Esophagus muscularis mucosa (tissue), 4 donors: Measurements from ENCODE around the gene IQCH. TPM values are rescaled to one million over a fixed set of nuclear protein-coding genes. Genes with fewer than 3 reads are reported as not detected.
"Not testable (repeated sequence)": the region's sequence is repeated elsewhere in the genome, so short reads cannot be mapped to it uniquely, and the experiment has no call there.

Experiments
- DNase-seq: peaks from one replicate; pipeline ENCODE4 v3.0.0-alpha.2; 2017; ENCODE audit errors: extremely low spot score
- H3K27ac ChIP-seq, 4 donors: fragments of 200-600 bp; sonication (generic); replicated peaks in 1 of 4; 1 replicate in 3 of 4; 2 replicates in 1 of 4; pipeline ENCODE4 v1.5.1; 2016 to 2019; ENCODE audit warnings: mild to moderate bottlenecking in 1 of 4
- H3K27me3 ChIP-seq, 4 donors: fragments of 200-600 bp; sonication (generic); one replicate each; pipeline versions ENCODE4 v1.5.1 to v1.6.0; 2016 to 2019
- H3K36me3 ChIP-seq, 4 donors: fragments of 200-600 bp; sonication (generic); one replicate each; pipeline ENCODE4 v1.5.1; 2016 to 2019
- H3K4me1 ChIP-seq, 4 donors: fragments of 200-600 bp; sonication (generic); one replicate each; pipeline ENCODE4 v1.5.1; 2016 to 2019
- H3K4me3 ChIP-seq, 4 donors: fragments of 200-600 bp; sonication (generic); 1 replicate in 2 of 4; 2 replicates in 2 of 4; pipeline ENCODE4 v1.5.1; 2016 to 2019; ENCODE audit warnings: mild to moderate bottlenecking in 4 of 4, moderate library complexity in 1 of 4
- H3K9me3 ChIP-seq, 4 donors: fragments of 200-600 bp; sonication (generic); 1 replicate in 3 of 4; 2 replicates in 1 of 4; pipeline ENCODE4 v1.5.1; 2016 to 2019
- EP300 ChIP-seq: sonication (generic); formaldehyde crosslinking; IDR thresholded peaks from one replicate; pipeline ENCODE4 v1.6.1; 2017; ENCODE audit warnings: antibody characterized with exemption
- POLR2A ChIP-seq: fragments of 450-650 bp; IDR thresholded peaks from one replicate; pipeline ENCODE4 v1.6.1; 2017; ENCODE audit warnings: antibody characterized with exemption, moderate library complexity, mild to moderate bottlenecking, low read depth
- POLR2AphosphoS5 ChIP-seq, 2 donors: sonication (generic); formaldehyde crosslinking; IDR thresholded peaks; one replicate each; pipeline ENCODE4 v1.6.1; 2017; ENCODE audit warnings: antibody characterized with exemption in 2 of 2
- WGBS: methylation state at CpG from one replicate; pipeline ENCODE4 v1.1.5; 2018; 5-methylcytosine and 5-hydroxymethylcytosine counted together
- intact Hi-C: fragments of 100-400 bp; cut with DNase I; formaldehyde crosslinking; loops from one replicate; pipeline ENCODE4 v1.15.1; 2023
- total RNA-seq, 4 donors: library from RNA; depleted of rRNA; stranded (reverse); fragments of >200 nt; gene quantifications; one replicate each; pipeline versions ENCODE4 v1.1.0 to v1.2.1, GENCODE V29; 2016
- TF ChIP-seq, protein P1 (sequence below), 3 experiments: fragments of 200-600 bp in 2 of 3; fragments of 450-650 bp in 1 of 3; sonication (generic) in 2 of 3; IDR thresholded peaks; one replicate each; pipeline ENCODE4 v1.5.1; 2017 to 2019; ENCODE audit warnings: antibody characterized with exemption in 3 of 3, mild to moderate bottlenecking in 2 of 3, moderate library complexity in 1 of 3

Gene IQCH
- total RNA-seq, 4 donors from 2014 or later = 0.58 to 2.4 (median 1.2) TPM

DNA sequence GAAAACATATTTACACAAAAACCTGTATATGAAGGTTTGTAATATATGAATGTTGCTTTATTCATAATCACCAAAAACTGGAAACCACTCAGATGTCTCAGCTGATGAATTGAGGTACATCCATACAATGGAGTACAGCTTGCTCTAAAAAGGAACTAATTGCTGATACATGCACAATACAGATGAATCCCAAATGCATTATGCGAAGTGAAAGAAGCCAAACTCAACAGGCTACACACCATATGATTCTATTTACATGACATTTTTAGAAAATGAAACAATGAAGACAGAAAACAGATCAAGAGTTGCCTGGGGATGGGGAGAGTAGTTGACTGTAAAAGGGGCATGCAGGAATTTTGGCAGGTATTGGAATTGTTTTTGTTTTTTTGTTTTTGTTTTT lies 95.5 kb downstream of the IQCH start:
- intact Hi-C loops = no loop called here
- H3K27me3 ChIP-seq = no peaks in the 10 kb centered on the region
- no peak for DNase-seq
- no peaks in the 10 kb centered on the region for H3K4me1 ChIP-seq
- peaks cover 0 to 30% (median 15%) of the 10 kb centered on the region in 4 donors for H3K9me3 ChIP-seq
- 83% methylated on average over 1 of the region's 1 CpG for WGBS
- no peaks in the 10 kb centered on the region for H3K36me3 ChIP-seq
- H3K4me3 ChIP-seq = no peak overlapping the region
- no peak overlapping the region for H3K27ac ChIP-seq
- no peak for TF ChIP-seq POLR2AphosphoS5 (IDR thresholded peaks at IDR 0.05)
- TF ChIP-seq, protein P1, sequence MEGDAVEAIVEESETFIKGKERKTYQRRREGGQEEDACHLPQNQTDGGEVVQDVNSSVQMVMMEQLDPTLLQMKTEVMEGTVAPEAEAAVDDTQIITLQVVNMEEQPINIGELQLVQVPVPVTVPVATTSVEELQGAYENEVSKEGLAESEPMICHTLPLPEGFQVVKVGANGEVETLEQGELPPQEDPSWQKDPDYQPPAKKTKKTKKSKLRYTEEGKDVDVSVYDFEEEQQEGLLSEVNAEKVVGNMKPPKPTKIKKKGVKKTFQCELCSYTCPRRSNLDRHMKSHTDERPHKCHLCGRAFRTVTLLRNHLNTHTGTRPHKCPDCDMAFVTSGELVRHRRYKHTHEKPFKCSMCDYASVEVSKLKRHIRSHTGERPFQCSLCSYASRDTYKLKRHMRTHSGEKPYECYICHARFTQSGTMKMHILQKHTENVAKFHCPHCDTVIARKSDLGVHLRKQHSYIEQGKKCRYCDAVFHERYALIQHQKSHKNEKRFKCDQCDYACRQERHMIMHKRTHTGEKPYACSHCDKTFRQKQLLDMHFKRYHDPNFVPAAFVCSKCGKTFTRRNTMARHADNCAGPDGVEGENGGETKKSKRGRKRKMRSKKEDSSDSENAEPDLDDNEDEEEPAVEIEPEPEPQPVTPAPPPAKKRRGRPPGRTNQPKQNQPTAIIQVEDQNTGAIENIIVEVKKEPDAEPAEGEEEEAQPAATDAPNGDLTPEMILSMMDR (IDR thresholded peaks at IDR 0.05) = no peak
- TF ChIP-seq POLR2A = no peak
- no peak for TF ChIP-seq EP300

DNA sequence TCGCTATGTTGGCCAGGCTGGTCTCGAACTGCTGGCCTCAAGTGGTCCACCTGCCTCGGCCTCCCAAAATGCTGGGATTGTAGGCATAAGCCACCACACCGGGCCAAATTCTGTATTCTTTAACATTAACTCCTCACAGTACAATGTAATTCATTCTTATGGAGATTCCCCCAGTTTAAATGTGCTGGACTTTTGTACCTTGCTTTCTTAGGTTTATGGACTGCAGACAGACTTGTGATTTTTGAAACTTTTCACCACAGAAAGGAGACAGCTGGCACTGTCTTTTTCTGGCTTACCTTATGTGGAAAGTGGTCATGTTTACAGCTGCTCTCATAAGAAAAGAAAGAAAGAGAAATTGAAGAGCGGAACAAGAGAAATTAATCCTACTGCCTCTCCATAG lies 103.8 kb downstream of the IQCH start:
- intact Hi-C loops = no loop called here
- Histone ChIP-seq H3K9me3 (peaks cover 0 to 2% (median under 1%) of the 10 kb centered on the region in 4 donors), H3K36me3 (no peaks in the 10 kb centered on the region), H3K27ac (no peak overlapping the region), H3K4me3 (no peak overlapping the region), H3K27me3 (no peaks in the 10 kb centered on the region), H3K4me1 (no peaks in the 10 kb centered on the region)
- DNase-seq = no peak
- TF ChIP-seq, protein P1 (IDR thresholded peaks at IDR 0.05) = no peak
- TF ChIP-seq POLR2AphosphoS5 (IDR thresholded peaks at IDR 0.05) = no peak
- TF ChIP-seq POLR2A = no peak
- no peak for TF ChIP-seq EP300
- WGBS = 91% methylated on average over 5 of the region's 5 CpGs

DNA sequence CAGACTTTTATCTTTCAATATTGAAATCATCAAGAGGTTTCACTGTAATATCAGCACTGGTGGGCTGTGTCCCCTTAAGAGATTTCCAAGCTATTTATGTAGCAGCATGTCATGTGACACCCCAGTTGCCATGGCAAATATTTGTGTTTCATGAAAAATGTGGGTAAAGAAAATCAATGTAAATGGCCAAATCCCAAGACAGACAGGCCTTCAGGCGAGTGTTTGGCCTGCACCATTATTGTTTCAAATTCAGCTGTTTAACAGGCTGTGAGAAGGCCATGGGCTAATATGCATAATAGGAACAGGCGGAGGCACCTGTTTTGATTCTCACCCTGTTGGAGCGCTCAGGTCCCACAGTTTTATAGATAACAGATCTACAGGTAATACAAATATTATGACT lies 104.2 kb downstream of the IQCH start:
- 85% methylated on average over 3 of the region's 3 CpGs for WGBS
- H3K9me3 ChIP-seq = no peaks in the 10 kb centered on the region
- intact Hi-C loops = no loop called here
- H3K36me3 ChIP-seq = no peaks in the 10 kb centered on the region
- no peak overlapping the region for H3K27ac ChIP-seq
- no peak for DNase-seq
- TF ChIP-seq, protein P1 (IDR thresholded peaks at IDR 0.05) = no peak
- no peak for TF ChIP-seq EP300
- TF ChIP-seq POLR2A = no peak
- TF ChIP-seq POLR2AphosphoS5 (IDR thresholded peaks at IDR 0.05) = no peak
- no peaks in the 10 kb centered on the region for H3K27me3 ChIP-seq
- no peaks in the 10 kb centered on the region for H3K4me1 ChIP-seq
- no peak overlapping the region for H3K4me3 ChIP-seq

DNA sequence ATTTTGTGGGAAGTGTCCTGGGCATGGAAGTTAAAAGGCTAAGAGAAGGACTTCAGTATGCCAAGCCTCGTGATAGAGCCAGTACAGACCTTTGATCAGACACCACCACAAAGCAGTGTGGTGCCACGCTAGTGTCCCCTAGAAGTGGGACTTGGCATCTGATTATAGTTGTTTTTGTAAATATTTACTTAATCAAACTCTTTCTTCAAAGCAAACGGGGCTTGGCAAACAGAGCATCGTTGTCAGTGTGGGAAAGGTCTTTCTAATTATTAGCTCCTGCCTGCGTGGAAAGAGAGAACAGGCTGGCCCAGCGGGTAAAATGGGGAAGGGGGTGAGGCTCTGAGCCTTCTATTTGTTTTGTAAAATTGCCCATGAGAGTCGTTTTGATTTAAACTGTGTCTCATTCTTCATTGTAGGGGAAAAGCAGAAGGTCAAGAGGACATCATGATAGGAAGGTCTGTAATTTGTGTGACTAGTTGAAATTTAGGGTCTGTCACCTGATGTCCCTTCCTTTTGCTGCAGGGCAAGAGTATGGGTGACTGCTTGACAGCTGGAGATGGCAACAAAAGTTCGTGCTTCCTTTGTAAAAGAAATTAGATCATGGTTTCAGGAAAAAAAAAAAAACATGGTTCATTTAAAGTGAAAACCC lies 105.0 kb downstream of the IQCH start:
- H3K36me3 ChIP-seq = no peaks in the 10 kb centered on the region
- no peak overlapping the region for H3K27ac ChIP-seq
- no peak overlapping the region for H3K4me3 ChIP-seq
- intact Hi-C loops = no loop called here
- WGBS = 69% methylated on average over 8 of the region's 8 CpGs
- no peaks in the 10 kb centered on the region for H3K4me1 ChIP-seq
- H3K9me3 ChIP-seq = no peaks in the 10 kb centered on the region
- DNase-seq = no peak
- H3K27me3 ChIP-seq = no peaks in the 10 kb centered on the region
- TF ChIP-seq POLR2A (no peak), EP300 (no peak), POLR2AphosphoS5 (IDR thresholded peaks at IDR 0.05) (no peak)
- TF ChIP-seq, protein P1 (IDR thresholded peaks at IDR 0.05) = no peak

DNA sequence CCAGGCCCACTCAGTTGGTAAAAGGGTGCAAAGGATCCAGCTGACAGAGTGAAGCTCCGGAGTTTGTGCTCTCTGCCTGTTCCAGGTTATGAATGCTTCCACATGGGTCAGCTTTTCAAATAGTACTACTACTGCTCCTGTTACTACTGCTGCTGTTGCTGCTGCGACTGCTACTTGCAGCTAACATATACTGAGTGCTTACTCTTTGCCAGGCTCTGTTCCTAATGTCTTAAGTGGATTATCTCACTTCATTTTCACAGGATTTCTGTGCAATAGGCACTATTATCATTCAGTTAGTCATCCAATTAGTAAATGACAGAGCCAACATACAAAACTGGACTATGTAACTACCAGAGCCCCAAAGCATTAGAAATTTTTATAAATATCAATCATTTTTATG lies 106.5 kb downstream of the IQCH start:
- Histone ChIP-seq H3K36me3 (no peaks in the 10 kb centered on the region), H3K9me3 (no peaks in the 10 kb centered on the region), H3K4me3 (no peak overlapping the region), H3K27me3 (no peaks in the 10 kb centered on the region), H3K4me1 (no peaks in the 10 kb centered on the region), H3K27ac (no peak overlapping the region)
- intact Hi-C loops = no loop called here
- TF ChIP-seq POLR2A = no peak
- no peak for TF ChIP-seq EP300
- TF ChIP-seq POLR2AphosphoS5 (IDR thresholded peaks at IDR 0.05) = no peak
- TF ChIP-seq, protein P1 (IDR thresholded peaks at IDR 0.05) = no peak
- WGBS = 82% methylated on average over 2 of the region's 2 CpGs
- DNase-seq = no peak

DNA sequence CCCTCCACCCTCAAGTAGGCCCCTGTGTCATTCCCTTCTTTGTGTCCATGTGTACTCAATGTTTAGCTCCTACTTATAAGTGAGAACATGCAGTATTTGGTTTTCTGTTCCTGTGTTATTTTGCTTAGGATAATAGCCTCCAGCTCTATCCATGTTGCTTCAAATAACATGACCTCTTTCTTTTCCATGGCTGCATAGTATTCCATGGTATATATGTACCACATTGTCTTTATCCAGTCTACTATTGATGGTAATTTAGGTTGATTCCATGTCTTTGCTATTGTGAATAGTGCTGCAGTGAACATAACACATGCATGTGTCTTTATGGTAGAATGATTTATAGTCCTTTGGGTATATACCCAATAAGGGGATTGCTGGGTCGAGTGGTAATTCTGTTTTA lies 109.1 kb downstream of the IQCH start:
- H3K4me3 ChIP-seq, H3K27ac ChIP-seq, H3K4me1 ChIP-seq, intact Hi-C loops, DNase-seq, H3K27me3 ChIP-seq, H3K36me3 ChIP-seq, H3K9me3 ChIP-seq: not testable (repeated sequence)
- WGBS = 33% methylated on average over 1 of the region's 1 CpG
